Muscle of leg (tissue), 11 donors: ENCODE measurements around the gene CASZ1. TPM values are rescaled to one million over a fixed set of nuclear protein-coding genes. Genes with fewer than 3 reads are reported as not detected.

Source experiments
- DNase-seq: peaks from one replicate; pipeline ENCODE4 v3.0.0; 2013
- H3K27ac ChIP-seq: one replicate; pipeline ENCODE4 v1.5.1; 2013; ENCODE audit warnings: mild to moderate bottlenecking, low read length, control low read depth
- H3K27me3 ChIP-seq: one replicate; pipeline ENCODE4 v1.6.1; 2013; ENCODE audit warnings: low read length; ENCODE audit not compliant: control insufficient read depth, insufficient read depth
- H3K36me3 ChIP-seq: one replicate; pipeline ENCODE4 v1.6.1; 2013; ENCODE audit warnings: low read length; ENCODE audit not compliant: control insufficient read depth, insufficient read depth
- H3K4me1 ChIP-seq: one replicate; pipeline ENCODE4 v1.6.1; 2013; ENCODE audit warnings: low read length; ENCODE audit not compliant: control insufficient read depth, insufficient read depth
- H3K4me3 ChIP-seq: one replicate; pipeline ENCODE4 v1.5.1; 2013; ENCODE audit warnings: low read length, control low read depth
- H3K9me3 ChIP-seq: replicated peaks from 2 replicates; pipeline ENCODE4 v1.6.1; 2013; ENCODE audit warnings: low read depth, low read length; ENCODE audit not compliant: control insufficient read depth
- WGBS: methylation state at CpG from one replicate; pipeline ENCODE4 v1.1.5; 2013; ENCODE audit warnings: missing lambda C conversion rate; ENCODE audit not compliant: insufficient coverage; 5-methylcytosine and 5-hydroxymethylcytosine counted together
- polyA plus RNA-seq, 8 donors: library from polyadenylated mRNA; unstranded; fragments of 120-200 nt; gene quantifications; one replicate each; pipeline versions ENCODE4 v1.2.1 to v1.2.3, GENCODE V29; 2013; ENCODE audit warnings: inconsistent platforms in 1 of 8, low replicate concordance in 1 of 8; ENCODE audit not compliant: insufficient read length in 8 of 8, insufficient read depth in 1 of 8
- total RNA-seq: library from RNA; stranded (reverse); fragments of 120-200 nt; gene quantifications from one replicate; pipeline ENCODE4 v1.2.4, GENCODE V29; 2013

CASZ1 gene
- total and polyA plus RNA-seq, 9 donors = 30.8 to 68.4 (median 45.3) TPM

GRCh38 chr1:10799726-10800125 lies 3.3 kb upstream of the CASZ1 start:
- Histone ChIP-seq H3K36me3 (no peaks in the 10 kb centered on the region), H3K4me1 (peaks cover 14% of the 10 kb centered on the region), H3K4me3 (no peak overlapping the region), H3K27ac (no peak overlapping the region), H3K27me3 (peaks cover 64% of the 10 kb centered on the region), H3K9me3 (no peaks in the 10 kb centered on the region)
- no peak for DNase-seq
- WGBS = 26% methylated on average over 6 of the region's 6 CpGs

GRCh38 chr1:10795276-10796021 lies 997 bp downstream of the CASZ1 start:
- peak overlapping the region; percentile 91 for H3K27ac ChIP-seq
- peak; percentile 24 for DNase-seq
- peaks cover 28% of the 10 kb centered on the region for H3K4me1 ChIP-seq
- no peaks in the 10 kb centered on the region for H3K36me3 ChIP-seq
- peaks cover 60% of the 10 kb centered on the region for H3K27me3 ChIP-seq
- peak overlapping the region; percentile 72 for H3K4me3 ChIP-seq
- WGBS = 0% methylated on average over 22 of the region's 41 CpGs
- H3K9me3 ChIP-seq = no peaks in the 10 kb centered on the region

GRCh38 chr1:10794724-10795275 lies 1.6 kb downstream of the CASZ1 start:
- peak; percentile 71 for DNase-seq
- peak overlapping the region; percentile 95 for H3K27ac ChIP-seq
- H3K4me1 ChIP-seq = peaks cover 32% of the 10 kb centered on the region
- H3K4me3 ChIP-seq = peak overlapping the region; percentile 72
- peaks cover 59% of the 10 kb centered on the region for H3K27me3 ChIP-seq
- H3K36me3 ChIP-seq = no peaks in the 10 kb centered on the region
- H3K9me3 ChIP-seq = no peaks in the 10 kb centered on the region
- under 1% methylated on average over 49 of the region's 58 CpGs for WGBS

- peak overlapping the region; percentile 79 for H3K27ac ChIP-seq
- H3K9me3 ChIP-seq = no peaks in the 10 kb centered on the region
- DNase-seq = peak; percentile 23
- peaks cover 58% of the 10 kb centered on the region for H3K27me3 ChIP-seq
- no CpG with 5 or more reads among the region's 9 CpGs for WGBS
- no peaks in the 10 kb centered on the region for H3K36me3 ChIP-seq
- H3K4me1 ChIP-seq = peaks cover 40% of the 10 kb centered on the region
- H3K4me3 ChIP-seq = peak overlapping the region; percentile 57
Observed at GRCh38 chr1:10793129-10793651, 3.3 kb downstream of the CASZ1 start.

GRCh38 chr1:10791105-10791951 lies 5.1 kb downstream of the CASZ1 start:
- no peak for DNase-seq
- Histone ChIP-seq H3K4me1 (peaks cover 55% of the 10 kb centered on the region), H3K27me3 (peaks cover 68% of the 10 kb centered on the region), H3K4me3 (no peak overlapping the region), H3K9me3 (no peaks in the 10 kb centered on the region), H3K27ac (peak overlapping the region; percentile 3), H3K36me3 (no peaks in the 10 kb centered on the region)
- no CpG with 5 or more reads among the region's 8 CpGs for WGBS

GRCh38 chr1:10789803-10790702 lies 6.4 kb downstream of the CASZ1 start:
- Histone ChIP-seq H3K4me3 (no peak overlapping the region), H3K9me3 (no peaks in the 10 kb centered on the region), H3K4me1 (peaks cover 61% of the 10 kb centered on the region), H3K27me3 (peaks cover 60% of the 10 kb centered on the region), H3K36me3 (no peaks in the 10 kb centered on the region), H3K27ac (no peak overlapping the region)
- WGBS = 31% methylated on average over 16 of the region's 27 CpGs
- no peak for DNase-seq

- H3K9me3 ChIP-seq = no peaks in the 10 kb centered on the region
- H3K4me1 ChIP-seq = peaks cover 56% of the 10 kb centered on the region
- DNase-seq = no peak
- H3K4me3 ChIP-seq = no peak overlapping the region
- H3K27me3 ChIP-seq = peaks cover 56% of the 10 kb centered on the region
- no peaks in the 10 kb centered on the region for H3K36me3 ChIP-seq
- no peak overlapping the region for H3K27ac ChIP-seq
- 57% methylated on average over 5 of the region's 8 CpGs for WGBS
Observed at GRCh38 chr1:10789047-10789791, 7.2 kb downstream of the CASZ1 start.

GRCh38 chr1:10788592-10789006 lies 7.8 kb downstream of the CASZ1 start:
- 21% methylated on average over 11 of the region's 11 CpGs for WGBS
- Histone ChIP-seq H3K4me3 (no peak overlapping the region), H3K36me3 (no peaks in the 10 kb centered on the region), H3K27ac (no peak overlapping the region), H3K4me1 (peaks cover 51% of the 10 kb centered on the region), H3K9me3 (no peaks in the 10 kb centered on the region), H3K27me3 (peaks cover 51% of the 10 kb centered on the region)
- peak; percentile 71 for DNase-seq

- Histone ChIP-seq H3K9me3 (no peaks in the 10 kb centered on the region), H3K4me3 (no peak overlapping the region), H3K4me1 (peaks cover 57% of the 10 kb centered on the region), H3K27ac (no peak overlapping the region), H3K27me3 (peaks cover 46% of the 10 kb centered on the region), H3K36me3 (no peaks in the 10 kb centered on the region)
- no peak for DNase-seq
- WGBS = 76% methylated on average over 14 of the region's 21 CpGs
Observed at GRCh38 chr1:10787286-10787685, 9.2 kb downstream of the CASZ1 start.
